Measurements from ENCODE around the gene CPT1B. TPM values are rescaled to one million over a fixed set of nuclear protein-coding genes. Genes with fewer than 3 reads are reported as not detected.

The CPT1B gene
- total RNA-seq, 1 donor from 2014 or later = 32.7 TPM

- no peaks in the 10 kb centered on the region for H3K9me3 ChIP-seq (ENCODE audit: insufficient read depth, low read depth, low read length)
- peaks cover 12% of the 10 kb centered on the region for H3K27me3 Mint-ChIP-seq (ENCODE audit: low read depth, unreplicated experiment)
- H3K36me3 ChIP-seq (ENCODE audit: insufficient read depth, low read length) = no peaks in the 10 kb centered on the region
- peaks cover 30% of the 10 kb centered on the region for H3K27me3 ChIP-seq (ENCODE audit: insufficient read depth, low read length)
- H4K20me1 ChIP-seq (ENCODE audit: insufficient read depth, low read length) = peaks cover 17% of the 10 kb centered on the region
- peaks cover 2% of the 10 kb centered on the region for H3K36me3 Mint-ChIP-seq (ENCODE audit: low read depth, unreplicated experiment)
- no peak overlapping the region for H2AFZ ChIP-seq (ENCODE audit: low read depth, low read length)
- H3K4me3 Mint-ChIP-seq (ENCODE audit: unreplicated experiment) = peak overlapping the region; percentile 76
- FAIRE-seq (no peak), DNase-seq (ENCODE audit: low read depth) (peak; percentile 34)
- peaks cover 7% of the 10 kb centered on the region for H3K9me3 Mint-ChIP-seq (ENCODE audit: unreplicated experiment)
- peaks cover 11% of the 10 kb centered on the region for H3K4me1 ChIP-seq (ENCODE audit: insufficient read depth, low read length)
- H3K9ac ChIP-seq (ENCODE audit: low read length) = no peak overlapping the region
- H3K4me1 Mint-ChIP-seq (ENCODE audit: low read depth, unreplicated experiment) = no peaks in the 10 kb centered on the region
- peak overlapping the region; percentile 69 for H3K27ac Mint-ChIP-seq (ENCODE audit: unreplicated experiment)
- peak overlapping the region; percentile 70 for H3K4me2 ChIP-seq (ENCODE audit: low read length)
- no peak overlapping the region for H3K4me3 ChIP-seq (ENCODE audit: insufficient read depth, low read depth, low read length)
- TF ChIP-seq CTCF (IDR thresholded peaks at IDR 0.05; ENCODE audit: insufficient read depth, low read depth, low read length) (no peak), EZH2 (IDR thresholded peaks at IDR 0.05; ENCODE audit: insufficient read depth, low read length) (peak; percentile 13)
- H3K27ac ChIP-seq (ENCODE audit: low read depth, low read length) = no peak overlapping the region
- H3K79me2 ChIP-seq (ENCODE audit: insufficient read depth, low read length) = peaks cover 2% of the 10 kb centered on the region
These were observed 46.1 kb downstream of the CPT1B start for GRCh38 chr22:50531962-50532674.

DNA sequence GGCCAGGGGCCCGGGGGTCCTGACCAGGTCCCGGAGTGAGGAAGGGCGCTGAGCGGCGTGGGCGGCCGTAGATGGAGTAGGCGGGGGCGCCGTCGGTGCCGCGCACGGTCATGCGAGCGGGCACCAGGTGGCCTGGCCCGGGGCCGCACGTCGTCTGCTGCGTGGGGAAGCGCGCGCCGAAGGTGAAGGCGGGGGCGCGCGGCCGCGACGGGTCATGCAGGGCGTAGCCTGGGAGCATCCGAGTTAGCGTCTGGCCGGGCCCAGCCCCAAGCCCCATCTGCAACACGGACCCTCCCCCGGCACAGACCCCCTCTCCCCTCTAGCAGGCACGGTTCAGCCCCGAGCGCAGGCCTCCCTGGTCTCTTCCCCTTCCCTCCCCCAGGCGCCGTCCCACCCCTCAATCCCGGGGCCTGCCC is 46.7 kb downstream of the CPT1B start:
- Histone ChIP-seq H2AFZ (ENCODE audit: low read depth, low read length) (no peak overlapping the region), H3K79me2 (ENCODE audit: insufficient read depth, low read length) (peaks cover 8% of the 10 kb centered on the region), H3K4me3 (ENCODE audit: insufficient read depth, low read depth, low read length) (no peak overlapping the region), H4K20me1 (ENCODE audit: insufficient read depth, low read length) (peaks cover 17% of the 10 kb centered on the region), H3K4me2 (ENCODE audit: low read length) (peak overlapping the region; percentile 70), H3K4me1 (ENCODE audit: insufficient read depth, low read length) (peaks cover 17% of the 10 kb centered on the region), H3K27ac (ENCODE audit: low read depth, low read length) (no peak overlapping the region), H3K36me3 (ENCODE audit: insufficient read depth, low read length) (no peaks in the 10 kb centered on the region), H3K27me3 (ENCODE audit: insufficient read depth, low read length) (peaks cover 30% of the 10 kb centered on the region), H3K9ac (ENCODE audit: low read length) (no peak overlapping the region), H3K9me3 (ENCODE audit: insufficient read depth, low read depth, low read length) (no peaks in the 10 kb centered on the region)
- no peak overlapping the region for H3K27ac Mint-ChIP-seq (ENCODE audit: unreplicated experiment)
- no peak for TF ChIP-seq CTCF (IDR thresholded peaks at IDR 0.05; ENCODE audit: insufficient read depth, low read depth, low read length)
- peak; percentile 92 for TF ChIP-seq EZH2 (IDR thresholded peaks at IDR 0.05; ENCODE audit: insufficient read depth, low read length)
- peaks cover 2% of the 10 kb centered on the region for H3K36me3 Mint-ChIP-seq (ENCODE audit: low read depth, unreplicated experiment)
- H3K9me3 Mint-ChIP-seq (ENCODE audit: unreplicated experiment) = peaks cover 7% of the 10 kb centered on the region
- no peak for DNase-seq (ENCODE audit: low read depth)
- no peak for FAIRE-seq
- peaks cover 12% of the 10 kb centered on the region for H3K27me3 Mint-ChIP-seq (ENCODE audit: low read depth, unreplicated experiment)
- H3K4me1 Mint-ChIP-seq (ENCODE audit: low read depth, unreplicated experiment) = no peaks in the 10 kb centered on the region
- no peak overlapping the region for H3K4me3 Mint-ChIP-seq (ENCODE audit: unreplicated experiment)
